ENCODE results near the gene MAGEC3. TPM values are rescaled to one million over a fixed set of nuclear protein-coding genes. Genes with fewer than 3 reads are reported as not detected.

Gene MAGEC3
- total and polyA plus RNA-seq, 3 donors from 2014 or later = 0.47 to 1.2 (median 0.93) TPM

DNA sequence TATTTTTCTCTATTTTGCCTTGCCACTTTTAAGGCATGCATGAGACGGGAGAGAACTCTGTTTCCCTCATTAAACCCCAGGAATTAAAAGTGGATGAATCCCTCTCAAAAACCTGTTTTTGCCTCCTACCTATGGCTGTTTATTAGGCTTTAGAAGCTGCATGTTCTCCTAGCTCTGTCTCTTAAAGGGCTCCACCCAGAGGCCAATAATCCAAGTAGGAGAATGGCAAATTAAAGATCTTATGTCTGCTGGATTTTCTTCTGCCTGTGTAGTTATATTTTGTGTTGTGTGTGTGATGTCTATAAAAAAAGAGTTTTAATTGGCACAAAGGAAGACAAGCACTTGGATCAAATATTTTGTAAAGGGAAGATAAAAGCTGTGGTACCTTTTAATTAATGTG lies 98.0 kb downstream of the MAGEC3 start:
- WGBS, 2 donors = 78 to 86% methylated on average over 1 of the region's 1 CpG
- Histone ChIP-seq H3K27me3 (no peaks in the 10 kb centered on the region), H3K27ac (no peak overlapping the region), H3K36me3 (ENCODE audit: low read depth, missing control alignments) (no peaks in the 10 kb centered on the region), H3K9me3 (no peaks in the 10 kb centered on the region), H3K4me3 (no peak overlapping the region), H3K4me1 (no peaks in the 10 kb centered on the region)
- DNase-seq = no peak
- intact Hi-C loops (cut with DNase I; ENCODE audit: low total_unique reads) = no loop called here
- TF ChIP-seq CTCF (IDR thresholded peaks at IDR 0.05) = no peak
- no peak for TF ChIP-seq POLR2A (IDR thresholded peaks at IDR 0.05)

DNA sequence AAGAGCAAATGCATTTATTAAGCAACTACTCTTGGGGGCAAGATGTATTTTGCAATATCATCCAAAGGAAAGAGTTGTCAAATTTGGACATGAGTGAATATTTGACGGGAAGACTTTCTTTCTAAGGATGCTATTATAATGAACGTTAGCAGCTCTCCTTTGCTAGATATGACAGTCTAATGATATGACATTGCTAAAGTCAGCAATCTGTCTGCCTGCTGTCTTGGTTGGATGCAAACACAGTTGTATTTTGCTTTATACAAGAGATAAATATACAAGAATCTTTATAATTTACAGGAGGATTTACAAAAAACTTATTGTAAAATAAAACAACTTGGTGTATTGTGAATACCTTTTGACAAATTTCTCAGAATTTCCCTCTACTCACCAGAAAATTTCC lies 103.1 kb downstream of the MAGEC3 start:
- TF ChIP-seq POLR2A (IDR thresholded peaks at IDR 0.05) (no peak), CTCF (IDR thresholded peaks at IDR 0.05) (no peak)
- no peak for DNase-seq
- Histone ChIP-seq H3K4me3 (no peak overlapping the region), H3K9me3 (no peaks in the 10 kb centered on the region), H3K36me3 (ENCODE audit: low read depth, missing control alignments) (no peaks in the 10 kb centered on the region), H3K27ac (no peak overlapping the region), H3K27me3 (no peaks in the 10 kb centered on the region), H3K4me1 (no peaks in the 10 kb centered on the region)
- 79 to 94% methylated on average over 2 of the region's 2 CpGs for WGBS, 2 donors
- intact Hi-C loops (cut with DNase I; ENCODE audit: low total_unique reads) = no loop called here

- 76 to 77% methylated on average over 7 of the region's 7 CpGs for WGBS, 2 donors
Measured at GRCh38 chrX:141945426-141945825, 107.3 kb downstream of the MAGEC3 start.

GRCh38 chrX:141947350-141947749 lies 109.2 kb downstream of the MAGEC3 start:
- Histone ChIP-seq H3K9me3 (no peaks in the 10 kb centered on the region), H3K27me3 (no peaks in the 10 kb centered on the region), H3K4me3 (no peak overlapping the region), H3K27ac (no peak overlapping the region), H3K36me3 (ENCODE audit: low read depth, missing control alignments) (no peaks in the 10 kb centered on the region), H3K4me1 (no peaks in the 10 kb centered on the region)
- DNase-seq = no peak
- intact Hi-C loops (cut with DNase I; ENCODE audit: low total_unique reads) = no loop called here
- WGBS, 2 donors = 93 to 100% methylated on average over 3 of the region's 3 CpGs
- TF ChIP-seq CTCF (IDR thresholded peaks at IDR 0.05) (no peak), POLR2A (IDR thresholded peaks at IDR 0.05) (no peak)

More at GRCh38 chrX:141945426-141945825, 107.3 kb downstream of the MAGEC3 start:
- TF ChIP-seq POLR2A (IDR thresholded peaks at IDR 0.05) (no peak), CTCF (IDR thresholded peaks at IDR 0.05) (no peak)
- Histone ChIP-seq H3K27ac (no peak overlapping the region), H3K4me3 (no peak overlapping the region), H3K27me3 (no peaks in the 10 kb centered on the region), H3K36me3 (ENCODE audit: low read depth, missing control alignments) (no peaks in the 10 kb centered on the region), H3K4me1 (no peaks in the 10 kb centered on the region), H3K9me3 (no peaks in the 10 kb centered on the region)
- DNase-seq = no peak
- intact Hi-C loops (cut with DNase I; ENCODE audit: low total_unique reads) = no loop called here

Other genes starting within 250 kb of the MAGEC3 start
- 10 to 100 TPM in 1 of 2 donors, 1 to 10 TPM in 1; 8.3 to 27.2 TPM for gene SPANXA2, start 248.6 kb upstream of the MAGEC3 start, total RNA-seq
- gene SPANXA2, start 248.6 kb upstream of the MAGEC3 start, polyA plus RNA-seq (ENCODE audit: insufficient read depth, low read depth, low replicate concordance) = 6.5 TPM
- 10 to 100 TPM in 1 of 2 donors, not detected in 1; 13.9 TPM for gene SPANXD, start 139.6 kb upstream of the MAGEC3 start, total RNA-seq
- 11.5 TPM for gene SPANXD, start 139.6 kb upstream of the MAGEC3 start, polyA plus RNA-seq (ENCODE audit: insufficient read depth, low read depth, low replicate concordance)
- 10 to 100 TPM in 1 of 2 donors, 1 to 10 TPM in 1; 10.0 to 10.1 TPM for gene MAGEC1, start 65.6 kb downstream of the MAGEC3 start, total RNA-seq
- gene MAGEC1, start 65.6 kb downstream of the MAGEC3 start, polyA plus RNA-seq (ENCODE audit: insufficient read depth, low read depth, low replicate concordance) = 16.2 TPM

Data from testis (tissue), 3 donors.